Measurements from ENCODE around the gene PLGRKT.
"Not testable (repeated sequence)": the region's sequence is repeated elsewhere in the genome, so short reads cannot be mapped to it uniquely, and the experiment has no call there.

PLGRKT gene

GRCh38 chr9:5384436-5384835, 53.3 kb downstream of the PLGRKT start:
- no peak for DNase-seq (ENCODE audit: low read depth in 1 of 2, low spot score in 1 of 2)

- no peak for DNase-seq (ENCODE audit: low read depth in 1 of 2, low spot score in 1 of 2)
Observed at GRCh38 chr9:5382479-5382878, 55.2 kb downstream of the PLGRKT start.

GRCh38 chr9:5375790-5376477, 61.8 kb downstream of the PLGRKT start:
- DNase-seq (ENCODE audit: low read depth in 1 of 2, low spot score in 1 of 2), result no peak

DNA sequence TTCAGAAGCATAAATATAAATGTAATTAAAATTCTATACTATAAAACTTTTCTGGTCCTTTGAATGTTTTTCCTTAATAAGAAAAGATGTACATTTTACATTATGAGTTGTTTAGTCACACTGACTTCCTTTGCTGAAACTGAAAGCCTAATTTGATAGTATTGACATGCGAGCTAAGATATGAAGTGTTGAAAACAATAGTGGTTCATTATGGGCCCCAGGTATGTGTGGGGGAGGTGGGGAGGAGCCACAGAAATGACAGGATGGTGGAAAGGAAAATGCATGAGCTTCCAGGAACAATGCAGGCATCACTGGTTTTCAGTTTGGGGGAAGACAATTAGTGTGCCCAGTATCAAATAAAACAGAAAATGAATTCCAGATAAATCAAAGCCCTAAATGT, 62.6 kb downstream of the PLGRKT start:
- DNase-seq (ENCODE audit: low read depth in 1 of 2, low spot score in 1 of 2), result no peak

DNA sequence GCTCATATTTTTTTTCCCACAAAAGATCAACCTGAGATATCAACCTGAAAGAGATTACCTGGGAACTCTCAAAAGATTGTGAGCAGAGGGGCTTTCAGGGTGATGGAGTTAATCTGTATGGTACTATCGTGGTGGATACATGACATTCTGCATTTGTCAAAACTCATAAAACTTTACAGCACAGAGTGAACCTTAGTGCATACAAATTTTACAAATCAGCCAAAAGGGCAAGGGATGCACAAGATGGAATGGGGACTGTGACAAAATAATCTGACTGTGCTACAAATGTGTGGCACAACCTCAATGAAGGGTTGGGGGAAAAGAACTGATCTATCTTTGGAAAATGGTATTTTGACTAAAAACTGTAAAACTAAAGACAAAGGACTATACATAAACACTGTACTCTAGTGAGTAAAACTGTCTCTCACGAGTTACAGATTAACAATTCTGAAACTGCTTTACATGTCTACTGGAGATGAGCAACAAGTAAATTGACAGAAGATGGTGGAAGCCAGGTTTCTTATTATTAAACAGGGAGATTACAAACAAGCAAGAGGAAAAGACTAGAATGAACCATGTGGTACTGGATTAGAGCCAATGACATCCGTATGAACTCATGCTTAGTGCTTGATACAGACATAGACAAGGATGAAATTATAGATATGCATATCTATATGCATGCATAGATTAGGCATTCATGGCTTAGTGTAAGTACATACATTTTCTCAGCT, 73.3 kb downstream of the PLGRKT start:
- no peak for DNase-seq (ENCODE audit: low read depth in 1 of 2, low spot score in 1 of 2)

- no peak for DNase-seq (ENCODE audit: low read depth in 1 of 2, low spot score in 1 of 2)
Observed at GRCh38 chr9:5361326-5362010, 76.3 kb downstream of the PLGRKT start.

DNA sequence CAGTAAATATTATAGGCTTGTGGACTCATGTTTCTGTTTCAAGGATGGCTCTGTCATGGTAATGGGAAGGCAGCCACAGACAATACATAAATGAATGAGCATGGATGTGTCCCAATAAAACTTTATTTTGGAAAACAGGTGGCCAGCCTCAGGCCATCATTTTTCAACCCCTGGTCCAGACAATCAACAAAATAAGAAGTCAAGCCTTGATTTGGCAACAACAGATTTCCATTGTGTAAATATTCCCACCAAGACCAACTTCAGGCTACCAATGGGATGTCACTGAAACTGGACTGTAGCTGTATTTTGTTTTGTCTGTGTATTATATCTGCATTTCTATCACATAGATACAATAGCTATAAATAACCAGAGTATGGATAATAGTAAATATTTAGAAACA, 77.4 kb downstream of the PLGRKT start:
- no peak for DNase-seq (ENCODE audit: low read depth in 1 of 2, low spot score in 1 of 2)

DNA sequence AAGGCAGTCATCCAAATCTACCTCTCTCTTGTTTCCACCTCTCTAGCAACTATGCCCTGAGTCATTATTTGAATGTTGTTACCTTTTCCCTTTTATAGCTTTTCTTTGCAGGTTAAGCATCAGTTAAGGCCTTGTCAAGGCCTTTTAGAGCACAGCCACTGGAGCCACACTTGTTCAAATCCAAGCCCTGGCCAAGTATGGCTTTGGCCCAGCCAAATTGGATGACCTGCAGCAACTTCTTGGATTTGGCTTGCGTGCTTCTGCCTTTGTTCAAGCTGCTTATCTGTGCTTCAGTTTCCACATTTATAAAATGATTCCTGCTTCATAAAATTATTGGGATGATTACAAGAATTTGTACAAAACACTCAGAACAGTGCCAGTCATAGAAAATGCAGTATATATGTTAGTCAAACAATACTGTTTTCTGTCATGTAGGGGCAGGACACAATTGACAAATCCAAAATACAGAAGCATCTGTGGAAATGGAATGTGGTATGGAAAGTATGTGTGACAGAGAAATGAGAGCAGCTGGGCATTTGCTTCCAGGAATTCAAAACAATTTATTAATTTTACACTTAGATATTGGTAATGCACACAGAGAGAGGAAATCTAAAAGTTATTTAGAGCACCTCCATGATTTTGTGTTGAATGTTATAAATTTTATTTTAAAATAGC, 80.2 kb downstream of the PLGRKT start:
- DNase-seq (ENCODE audit: low read depth in 1 of 2, low spot score in 1 of 2), result no peak

- DNase-seq (ENCODE audit: low read depth in 1 of 2, low spot score in 1 of 2), result no peak
Observed at GRCh38 chr9:5355817-5356216, 81.9 kb downstream of the PLGRKT start.

DNA sequence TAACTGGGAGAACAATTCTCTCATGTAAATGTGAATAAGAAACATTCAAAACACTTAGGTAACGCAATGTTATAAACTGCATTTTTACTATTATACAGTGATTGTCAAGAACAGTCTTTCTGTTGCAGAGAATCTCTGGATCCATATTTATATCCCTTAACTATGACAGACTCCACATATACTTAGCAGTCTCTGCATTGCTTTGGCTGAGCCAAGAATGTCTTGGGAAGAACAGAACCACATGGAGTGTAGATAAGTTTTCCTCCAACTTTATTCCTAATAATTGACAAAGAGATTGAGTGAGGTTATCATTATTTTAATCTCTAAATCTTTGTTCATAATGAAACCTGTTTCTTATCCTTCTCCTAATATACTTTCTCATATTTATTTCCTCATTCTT, 82.5 kb downstream of the PLGRKT start:
- no peak for DNase-seq (ENCODE audit: low read depth in 1 of 2, low spot score in 1 of 2)

GRCh38 chr9:5354184-5354583, 83.5 kb downstream of the PLGRKT start:
- no peak for DNase-seq (ENCODE audit: low read depth in 1 of 2, low spot score in 1 of 2)

DNA sequence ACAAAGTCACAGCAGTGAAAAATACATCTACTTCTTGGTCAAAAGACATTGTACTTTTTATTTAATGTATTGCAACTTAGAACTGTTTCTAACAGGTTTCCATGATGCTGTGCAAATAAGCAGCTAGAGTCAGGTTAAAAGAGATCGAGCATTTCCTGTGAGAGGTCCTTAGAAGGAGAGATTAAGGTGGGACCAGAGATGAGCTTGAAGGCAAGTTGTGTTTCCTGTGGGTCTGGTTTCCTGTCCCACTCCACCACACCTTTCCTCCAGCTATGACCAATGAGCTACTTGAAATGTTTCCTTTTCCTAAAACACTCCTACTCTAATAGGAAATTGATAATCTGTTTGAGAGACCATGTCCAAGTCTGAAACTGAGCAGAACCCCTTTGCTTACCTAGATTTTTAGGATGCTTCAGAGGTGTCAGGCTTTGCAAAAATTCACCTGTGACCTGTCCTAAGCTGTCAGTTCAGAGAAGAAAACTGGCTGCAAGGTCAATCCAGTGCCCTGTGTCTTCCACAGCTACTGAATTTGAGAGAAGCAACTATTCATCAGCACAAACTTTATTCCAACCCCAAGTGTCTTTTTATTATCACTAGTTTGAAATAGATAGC, 85.0 kb downstream of the PLGRKT start:
- no peak for DNase-seq (ENCODE audit: low read depth in 1 of 2, low spot score in 1 of 2)

DNA sequence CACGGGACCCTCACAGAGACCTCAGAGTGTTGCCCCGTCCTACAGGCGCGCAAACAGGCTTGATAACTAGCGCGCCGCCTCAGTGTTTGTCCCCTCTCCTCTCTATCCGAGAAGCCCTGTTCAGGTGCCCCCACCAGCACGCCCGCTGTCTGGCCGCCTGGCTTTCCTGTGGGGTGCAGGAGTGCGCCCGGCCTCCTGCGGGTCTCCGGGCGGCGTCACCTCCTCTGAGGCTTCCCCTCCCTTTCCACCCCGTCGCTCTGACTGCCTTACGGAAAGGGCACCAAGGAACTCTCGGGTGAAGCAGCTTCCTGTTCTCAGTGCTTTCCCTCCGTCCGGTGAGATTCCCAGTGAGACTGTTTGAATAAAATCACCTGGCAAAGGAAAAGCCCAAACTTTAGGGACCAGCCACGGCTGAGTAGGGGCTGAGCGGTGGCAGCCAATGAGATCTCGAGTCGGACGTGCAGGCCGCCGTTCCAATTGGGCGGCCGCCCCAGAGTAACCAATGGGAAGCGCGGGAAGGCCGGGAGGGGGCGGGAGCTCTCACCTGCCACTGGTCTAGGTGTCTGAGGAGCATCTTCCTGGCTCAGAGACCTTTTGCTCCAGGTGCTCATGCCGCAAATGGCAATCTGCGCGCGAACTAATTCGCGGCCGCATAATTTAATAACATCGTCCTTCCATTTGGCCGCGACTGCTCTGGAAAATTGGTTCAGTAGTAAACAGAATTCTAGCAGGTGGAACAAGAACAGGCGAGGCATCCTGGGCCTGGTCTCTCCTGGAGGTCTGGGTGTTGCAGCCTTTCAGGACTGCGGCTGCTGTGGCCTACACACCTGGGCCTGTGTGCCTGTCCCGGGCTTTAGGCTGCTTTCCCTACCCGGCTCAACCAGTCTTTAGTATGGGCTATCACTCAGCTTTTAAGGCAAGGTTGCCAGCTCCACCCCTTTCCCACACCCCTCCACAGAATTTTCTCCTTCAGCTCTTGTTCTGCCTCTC, 98.4 kb downstream of the PLGRKT start, which contains the start of gene RLN1:
RLN1 (minus strand) TSS at position 885 of the 990 bp plus-strand sequence; CDS start at position 755, 130 bp downstream.
- not testable (repeated sequence) for DNase-seq (ENCODE audit: low read depth in 1 of 2, low spot score in 1 of 2)

GRCh38 chr9:5336688-5337087, 101.0 kb downstream of the PLGRKT start:
- no peak for DNase-seq (ENCODE audit: low read depth in 1 of 2, low spot score in 1 of 2)

GRCh38 chr9:5331276-5331675, 106.4 kb downstream of the PLGRKT start:
- DNase-seq (ENCODE audit: low read depth in 1 of 2, low spot score in 1 of 2), result not testable (repeated sequence)

DNA sequence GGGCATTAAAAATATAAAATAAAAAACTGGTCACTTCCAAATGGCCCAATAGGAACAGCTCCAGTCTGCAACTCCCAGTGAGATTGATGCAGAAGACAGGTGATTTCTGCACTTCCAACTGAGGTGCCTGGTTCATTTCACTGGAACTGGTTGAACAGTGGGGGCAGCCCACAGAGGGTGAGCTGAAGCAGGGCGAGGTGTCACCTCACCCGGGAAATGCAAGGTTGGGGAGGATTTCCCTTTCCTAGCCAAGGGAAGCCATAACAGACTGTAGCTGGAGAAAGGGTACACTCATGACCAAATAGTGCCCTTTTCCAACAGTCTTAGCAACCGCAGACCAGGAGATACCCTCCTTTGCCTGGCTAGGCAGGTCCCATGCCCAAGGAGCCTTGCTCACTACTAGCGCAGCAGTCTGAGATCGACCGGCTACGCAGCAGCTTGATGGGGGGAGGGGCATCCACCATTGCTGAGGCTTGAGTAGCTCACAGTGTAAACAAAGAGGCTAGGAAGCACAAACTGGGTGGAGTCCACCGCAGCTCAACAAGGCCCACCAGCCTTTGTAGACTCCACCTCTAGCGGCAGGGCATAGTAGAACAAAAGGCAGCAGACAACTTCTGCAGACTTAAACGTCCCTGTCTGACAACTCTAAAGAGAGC, 110.7 kb downstream of the PLGRKT start:
- no peak for DNase-seq (ENCODE audit: low read depth in 1 of 2, low spot score in 1 of 2)

GRCh38 chr9:5326187-5326586, 111.5 kb downstream of the PLGRKT start:
- DNase-seq (ENCODE audit: low read depth in 1 of 2, low spot score in 1 of 2), result no peak

DNA sequence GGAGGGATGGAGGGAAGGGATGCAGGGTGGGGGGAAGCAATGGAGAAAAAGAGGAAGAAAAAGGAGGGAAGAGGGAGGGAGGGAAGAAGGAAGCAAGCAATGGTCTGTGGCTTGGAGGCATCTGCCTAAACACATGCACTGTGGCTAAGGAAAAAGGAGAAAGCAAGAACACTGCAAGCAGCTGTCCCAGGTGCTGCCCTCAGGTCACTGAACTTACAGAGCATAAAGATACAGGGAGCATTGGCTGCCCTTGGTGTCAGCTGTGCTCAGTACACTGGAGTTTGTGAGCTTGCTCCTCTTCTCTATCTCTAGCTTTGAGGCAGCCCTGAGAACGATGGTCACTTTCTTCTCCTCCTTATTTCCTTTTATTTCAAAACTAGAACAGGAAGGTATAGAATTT, 116.1 kb downstream of the PLGRKT start:
- not testable (repeated sequence) for DNase-seq (ENCODE audit: low read depth in 1 of 2, low spot score in 1 of 2)

GRCh38 chr9:5321058-5321457, 116.7 kb downstream of the PLGRKT start:
- no peak for DNase-seq (ENCODE audit: low read depth in 1 of 2, low spot score in 1 of 2)
